Neuron (in vitro differentiated cells): ENCODE data around the gene ATOSA.

Source experiments
- H2AFZ ChIP-seq: one replicate; pipeline ENCODE4 v1.6.1; 2013; ENCODE audit warnings: low read depth, mild to moderate bottlenecking, inconsistent platforms, low read length, moderate library complexity
- H3K27me3 ChIP-seq: one replicate; pipeline ENCODE4 v1.6.1; 2013; ENCODE audit warnings: low read length; ENCODE audit not compliant: insufficient read depth
- H3K36me3 ChIP-seq: one replicate; pipeline ENCODE4 v1.6.1; 2013; ENCODE audit warnings: low read length; ENCODE audit not compliant: insufficient read depth
- H3K4me1 ChIP-seq: one replicate; pipeline ENCODE4 v1.6.1; 2013; ENCODE audit warnings: low read length; ENCODE audit not compliant: insufficient read depth
- H3K4me3 ChIP-seq: 2 replicates; pipeline ENCODE4 v1.5.1; 2013; ENCODE audit warnings: mild to moderate bottlenecking, low read length, moderate library complexity
- H3K9me3 ChIP-seq: one replicate; pipeline ENCODE4 v1.6.1; 2013; ENCODE audit warnings: low read length

ATOSA gene, protein sequence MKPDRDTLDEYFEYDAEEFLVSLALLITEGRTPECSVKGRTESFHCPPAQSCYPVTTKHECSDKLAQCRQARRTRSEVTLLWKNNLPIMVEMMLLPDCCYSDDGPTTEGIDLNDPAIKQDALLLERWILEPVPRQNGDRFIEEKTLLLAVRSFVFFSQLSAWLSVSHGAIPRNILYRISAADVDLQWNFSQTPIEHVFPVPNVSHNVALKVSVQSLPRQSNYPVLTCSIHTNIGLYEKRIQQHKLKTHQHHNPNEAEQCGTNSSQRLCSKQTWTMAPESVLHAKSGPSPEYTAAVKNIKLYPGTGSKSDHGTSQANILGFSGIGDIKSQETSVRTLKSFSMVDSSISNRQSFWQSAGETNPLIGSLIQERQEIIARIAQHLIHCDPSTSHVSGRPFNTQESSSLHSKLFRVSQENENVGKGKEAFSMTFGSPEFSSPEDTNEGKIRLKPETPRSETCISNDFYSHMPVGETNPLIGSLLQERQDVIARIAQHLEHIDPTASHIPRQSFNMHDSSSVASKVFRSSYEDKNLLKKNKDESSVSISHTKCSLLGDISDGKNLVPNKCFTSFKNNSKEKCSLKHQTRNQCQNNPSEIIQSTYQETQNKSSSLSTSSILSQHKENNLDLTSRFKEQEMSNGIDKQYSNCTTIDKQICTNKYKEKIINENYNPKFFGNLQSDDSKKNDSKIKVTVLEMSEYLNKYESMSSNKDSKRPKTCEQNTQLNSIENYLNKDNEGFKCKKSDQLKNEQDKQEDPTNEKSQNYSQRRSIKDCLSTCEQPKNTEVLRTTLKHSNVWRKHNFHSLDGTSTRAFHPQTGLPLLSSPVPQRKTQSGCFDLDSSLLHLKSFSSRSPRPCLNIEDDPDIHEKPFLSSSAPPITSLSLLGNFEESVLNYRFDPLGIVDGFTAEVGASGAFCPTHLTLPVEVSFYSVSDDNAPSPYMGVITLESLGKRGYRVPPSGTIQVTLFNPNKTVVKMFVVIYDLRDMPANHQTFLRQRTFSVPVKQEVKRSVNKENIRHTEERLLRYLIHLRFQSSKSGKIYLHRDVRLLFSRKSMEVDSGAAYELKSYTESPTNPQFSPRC

DNA sequence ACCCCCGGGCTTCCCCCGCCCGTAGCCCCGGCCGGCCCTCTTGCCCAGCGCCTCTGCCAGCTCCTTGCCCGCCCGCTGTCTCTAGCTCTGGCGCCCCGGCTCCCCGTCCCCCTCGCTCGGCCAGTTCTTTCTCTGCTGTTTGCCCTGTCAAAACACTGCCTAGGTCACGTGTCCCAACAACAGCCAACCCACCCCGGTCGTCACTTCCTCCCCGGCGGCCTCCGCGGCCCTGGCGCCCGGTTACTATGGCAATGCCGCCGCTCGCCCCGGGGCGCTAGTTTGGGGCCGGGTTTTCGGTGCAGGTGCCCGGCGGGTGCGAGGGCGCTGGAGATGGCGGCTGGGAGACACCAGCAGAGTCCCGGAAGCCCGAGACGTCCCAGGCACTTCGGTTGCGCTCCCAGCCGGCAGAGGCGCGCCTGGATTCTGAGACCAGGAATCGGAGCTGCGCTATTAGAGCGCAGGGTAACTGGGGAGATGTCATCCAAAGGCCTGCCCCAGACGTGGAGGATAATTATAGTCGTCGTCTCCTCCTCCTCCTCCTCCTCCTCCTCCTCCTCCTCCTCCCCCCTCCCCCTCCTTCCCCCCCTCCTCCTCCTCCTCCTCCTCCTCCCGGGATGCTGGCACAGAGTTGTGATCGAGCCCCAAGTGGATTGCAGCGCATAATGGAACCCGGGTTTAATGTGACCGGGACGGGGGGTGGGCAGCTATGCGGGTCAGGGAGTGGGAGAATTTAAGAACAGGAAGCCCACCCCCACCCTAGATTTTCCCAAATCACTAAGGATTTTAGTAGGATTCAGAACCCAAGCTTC, at the start of gene ATOSA:
ATOSA (minus strand) TSS at position 157 of the 809 bp plus-strand sequence. CDS start 1,367 bp downstream, outside the sequence.
- H2AFZ ChIP-seq: peak within 1 kb of the TSS; percentile 96
- H3K4me3 ChIP-seq: peak within 1 kb of the TSS; percentile 73
- no peaks in the 10 kb centered on the region for H3K9me3 ChIP-seq
- H3K36me3 ChIP-seq: no peaks in the 10 kb centered on the region
- H3K27me3 ChIP-seq: peaks cover 10% of the 10 kb centered on the region
- H3K4me1 ChIP-seq: peaks cover 19% of the 10 kb centered on the region

DNA sequence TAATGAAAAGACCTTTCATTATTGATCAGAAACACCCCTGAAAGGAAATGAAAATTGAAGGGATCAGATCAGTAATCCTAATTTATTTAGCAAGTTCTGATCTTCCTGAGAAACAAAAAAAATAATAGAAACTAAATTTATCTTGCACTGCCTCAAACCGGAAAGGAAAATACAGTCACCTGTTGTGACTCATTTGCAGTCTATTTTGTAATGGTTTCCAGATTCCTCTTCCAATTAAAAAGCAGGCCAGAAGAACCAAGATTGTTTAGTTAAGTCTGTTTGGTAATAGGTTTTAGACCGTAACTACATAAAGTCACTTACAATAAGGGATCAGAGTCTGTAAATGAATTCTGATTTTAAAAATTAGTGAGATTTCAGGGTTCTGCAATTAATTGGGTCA, 49.7 kb upstream of the ATOSA start:
- Histone ChIP-seq H3K4me1 (no peaks in the 10 kb centered on the region), H3K36me3 (no peaks in the 10 kb centered on the region), H3K4me3 (no peak overlapping the region), H3K27me3 (no peaks in the 10 kb centered on the region), H2AFZ (no peak overlapping the region), H3K9me3 (no peaks in the 10 kb centered on the region)

DNA sequence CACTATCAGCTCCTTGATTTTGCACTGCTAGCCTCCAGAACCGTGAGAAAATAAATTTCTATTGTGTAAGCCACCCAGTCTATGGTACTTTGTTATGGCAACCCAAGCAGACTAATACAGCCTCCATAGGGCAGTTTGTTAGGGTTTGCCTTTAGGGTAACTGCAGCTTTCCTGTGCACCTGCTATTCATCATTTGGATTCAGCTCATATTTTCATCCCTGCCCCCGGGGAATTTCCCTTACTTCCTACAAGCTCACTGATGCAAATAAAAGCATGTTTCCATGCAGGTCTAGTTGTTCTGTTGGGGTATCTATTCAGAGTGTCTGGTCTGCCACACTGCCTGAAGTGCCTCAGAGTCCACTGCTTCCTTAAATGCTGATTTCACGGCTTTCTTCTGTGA, 48.6 kb upstream of the ATOSA start:
- no peaks in the 10 kb centered on the region for H3K36me3 ChIP-seq

DNA sequence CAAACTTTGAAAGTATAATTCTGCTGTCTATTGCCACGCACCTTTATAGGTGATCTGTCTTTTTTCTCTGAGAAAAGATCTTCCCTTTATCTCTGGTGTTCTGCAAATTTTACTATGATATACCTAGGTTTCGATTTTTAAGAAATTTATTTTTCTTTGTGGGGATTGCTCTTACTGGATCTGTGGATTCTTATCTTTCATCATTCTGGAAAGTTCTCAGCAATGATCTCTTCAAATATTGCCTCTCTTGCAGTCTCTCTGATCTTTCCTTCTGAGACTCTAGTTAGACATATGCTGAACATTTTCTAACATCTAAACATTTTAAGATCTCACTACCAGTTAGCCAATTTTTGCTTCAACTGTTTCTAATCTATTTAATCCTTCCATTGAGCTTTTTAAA, 47.0 kb upstream of the ATOSA start:
- Histone ChIP-seq H3K27me3 (no peaks in the 10 kb centered on the region), H3K9me3 (no peaks in the 10 kb centered on the region), H3K4me3 (no peak overlapping the region), H3K36me3 (no peaks in the 10 kb centered on the region), H3K4me1 (no peaks in the 10 kb centered on the region), H2AFZ (no peak overlapping the region)

More for the DNA sequence above, 48.6 kb upstream of the ATOSA start:
- Histone ChIP-seq H2AFZ (no peak overlapping the region), H3K27me3 (no peaks in the 10 kb centered on the region), H3K4me1 (no peaks in the 10 kb centered on the region), H3K9me3 (no peaks in the 10 kb centered on the region), H3K4me3 (no peak overlapping the region)

DNA sequence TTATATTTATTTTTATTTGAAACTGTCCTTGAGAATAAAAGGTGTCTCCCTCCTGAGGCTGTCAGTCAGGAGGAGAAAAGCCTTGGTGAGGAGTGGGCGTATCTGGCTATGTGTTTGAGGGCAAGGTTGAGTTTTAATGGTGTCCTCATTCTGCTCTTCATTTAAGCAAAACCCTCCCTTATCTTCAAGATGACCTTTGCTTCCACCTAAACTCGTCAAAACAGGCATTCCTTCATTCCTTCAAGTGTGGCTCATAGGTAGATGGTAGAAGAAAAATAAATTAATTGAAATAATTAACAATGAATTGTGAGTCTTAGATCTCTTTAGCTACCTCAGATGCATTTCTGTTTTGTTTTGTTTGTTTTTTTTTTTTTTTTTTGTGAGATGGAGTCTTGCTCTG, 39.4 kb upstream of the ATOSA start:
- Histone ChIP-seq H3K9me3 (no peaks in the 10 kb centered on the region), H3K27me3 (no peaks in the 10 kb centered on the region), H3K4me3 (no peak overlapping the region), H2AFZ (no peak overlapping the region), H3K4me1 (no peaks in the 10 kb centered on the region), H3K36me3 (no peaks in the 10 kb centered on the region)

DNA sequence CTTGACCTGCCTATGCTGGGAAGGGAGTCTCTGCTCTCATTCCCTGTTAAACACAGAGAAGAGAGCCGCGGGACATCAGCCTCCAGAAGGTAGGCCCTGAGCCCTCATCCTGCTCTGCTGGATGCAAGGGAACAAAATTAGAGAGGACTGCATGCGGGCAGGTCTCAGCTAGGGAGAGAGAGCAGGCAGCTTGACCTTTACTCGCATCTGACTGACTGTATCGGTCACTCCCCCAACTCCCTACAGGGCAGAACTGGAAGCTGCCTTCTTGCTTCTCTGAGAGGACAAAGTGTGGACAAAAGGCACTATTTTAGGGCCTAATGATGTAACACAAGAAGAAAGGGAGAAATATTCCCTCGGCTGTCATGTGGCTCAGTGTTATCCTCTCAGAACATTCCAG, 38.7 kb upstream of the ATOSA start:
- no peaks in the 10 kb centered on the region for H3K4me1 ChIP-seq
- no peaks in the 10 kb centered on the region for H3K36me3 ChIP-seq
- no peaks in the 10 kb centered on the region for H3K27me3 ChIP-seq
- H3K4me3 ChIP-seq: no peak overlapping the region
- no peak overlapping the region for H2AFZ ChIP-seq
- no peaks in the 10 kb centered on the region for H3K9me3 ChIP-seq

DNA sequence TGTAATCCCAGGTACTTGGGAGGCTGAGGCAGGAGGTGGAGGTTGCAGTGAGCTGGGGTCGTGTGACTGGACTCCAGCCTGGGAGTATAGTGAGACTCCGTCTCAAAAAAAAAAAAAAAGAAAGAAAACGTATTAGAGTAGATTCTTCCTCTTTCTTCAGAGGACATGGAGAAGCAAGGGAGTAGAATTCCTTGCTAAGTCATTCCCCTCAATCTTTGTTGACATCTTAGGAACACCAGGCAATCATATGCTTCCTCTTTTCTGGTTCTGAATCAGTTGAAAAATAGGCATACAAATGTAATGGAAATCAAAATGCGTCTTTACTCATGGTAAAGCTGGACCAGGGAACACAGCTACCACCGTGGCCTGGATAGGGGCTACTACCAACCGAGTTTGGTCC, 38.3 kb upstream of the ATOSA start:
- no peaks in the 10 kb centered on the region for H3K27me3 ChIP-seq
- H3K9me3 ChIP-seq: no peaks in the 10 kb centered on the region
- no peak overlapping the region for H2AFZ ChIP-seq
- no peaks in the 10 kb centered on the region for H3K36me3 ChIP-seq
- H3K4me3 ChIP-seq: no peak overlapping the region
- no peaks in the 10 kb centered on the region for H3K4me1 ChIP-seq

DNA sequence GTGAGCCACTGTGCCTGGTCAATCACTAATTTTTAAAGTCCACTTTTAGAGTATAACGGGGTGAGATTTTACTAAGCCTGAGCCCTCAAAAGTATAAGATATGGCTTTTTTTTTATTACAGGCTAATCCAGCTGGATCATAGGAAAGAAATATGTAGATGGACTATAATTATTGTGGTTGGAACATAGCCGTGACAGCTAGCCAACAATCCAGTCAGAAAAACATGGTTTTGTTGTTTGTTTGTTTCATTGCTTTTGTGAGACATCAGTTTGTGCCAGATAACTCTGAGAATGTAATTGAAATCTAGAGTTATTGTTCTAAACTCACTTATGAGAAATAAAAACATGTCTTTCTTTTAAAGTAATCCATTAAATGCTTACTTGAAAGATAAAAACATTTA, 37.3 kb upstream of the ATOSA start:
- Histone ChIP-seq H3K36me3 (no peaks in the 10 kb centered on the region), H3K27me3 (no peaks in the 10 kb centered on the region), H3K4me1 (peaks cover 2% of the 10 kb centered on the region), H2AFZ (no peak overlapping the region), H3K4me3 (no peak overlapping the region), H3K9me3 (no peaks in the 10 kb centered on the region)

DNA sequence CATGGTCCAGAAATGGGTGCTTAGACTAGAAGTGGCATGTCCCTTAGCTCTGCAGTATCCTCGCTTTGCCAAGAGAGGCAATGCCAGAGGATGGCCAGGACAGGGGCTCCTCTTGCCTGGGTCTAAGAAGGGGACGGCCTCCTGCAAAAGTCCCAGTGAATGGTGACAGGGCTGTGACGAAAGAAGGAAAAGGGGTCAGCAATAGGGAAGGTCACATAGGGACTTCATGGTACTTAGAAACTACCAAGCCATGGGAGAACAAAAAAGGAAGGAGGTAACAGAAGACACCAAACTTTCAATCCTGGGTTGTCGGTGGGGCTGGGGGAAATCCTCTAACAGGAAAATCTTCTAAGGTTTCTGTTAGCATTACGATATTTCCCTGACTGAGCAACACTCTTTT, 36.2 kb upstream of the ATOSA start:
- peaks cover 9% of the 10 kb centered on the region for H3K4me1 ChIP-seq
- no peaks in the 10 kb centered on the region for H3K9me3 ChIP-seq
- H2AFZ ChIP-seq: no peak overlapping the region
- no peak overlapping the region for H3K4me3 ChIP-seq
- H3K36me3 ChIP-seq: no peaks in the 10 kb centered on the region
- no peaks in the 10 kb centered on the region for H3K27me3 ChIP-seq

DNA sequence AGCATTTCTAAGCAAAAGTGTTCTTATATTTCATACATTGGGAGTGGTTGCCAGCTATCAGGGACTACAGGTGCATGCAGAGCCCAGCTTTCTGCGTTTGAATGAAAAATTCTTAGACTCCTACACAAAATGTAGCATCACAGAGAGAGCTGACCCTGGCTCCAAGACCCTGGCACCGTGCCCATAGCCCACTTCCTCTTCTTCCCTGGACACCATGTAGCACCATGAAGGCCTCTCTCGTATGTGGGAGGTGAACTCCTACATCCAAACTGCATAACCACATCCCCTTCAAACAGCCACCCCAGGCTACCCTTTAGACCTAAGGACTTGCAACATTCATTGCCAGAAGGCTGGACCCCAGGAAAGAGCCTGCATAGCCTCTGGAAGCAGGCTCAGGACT, 35.8 kb upstream of the ATOSA start:
- no peak overlapping the region for H3K4me3 ChIP-seq
- H3K4me1 ChIP-seq: peaks cover 9% of the 10 kb centered on the region
- no peak overlapping the region for H2AFZ ChIP-seq
- H3K9me3 ChIP-seq: no peaks in the 10 kb centered on the region
- no peaks in the 10 kb centered on the region for H3K36me3 ChIP-seq
- no peaks in the 10 kb centered on the region for H3K27me3 ChIP-seq

DNA sequence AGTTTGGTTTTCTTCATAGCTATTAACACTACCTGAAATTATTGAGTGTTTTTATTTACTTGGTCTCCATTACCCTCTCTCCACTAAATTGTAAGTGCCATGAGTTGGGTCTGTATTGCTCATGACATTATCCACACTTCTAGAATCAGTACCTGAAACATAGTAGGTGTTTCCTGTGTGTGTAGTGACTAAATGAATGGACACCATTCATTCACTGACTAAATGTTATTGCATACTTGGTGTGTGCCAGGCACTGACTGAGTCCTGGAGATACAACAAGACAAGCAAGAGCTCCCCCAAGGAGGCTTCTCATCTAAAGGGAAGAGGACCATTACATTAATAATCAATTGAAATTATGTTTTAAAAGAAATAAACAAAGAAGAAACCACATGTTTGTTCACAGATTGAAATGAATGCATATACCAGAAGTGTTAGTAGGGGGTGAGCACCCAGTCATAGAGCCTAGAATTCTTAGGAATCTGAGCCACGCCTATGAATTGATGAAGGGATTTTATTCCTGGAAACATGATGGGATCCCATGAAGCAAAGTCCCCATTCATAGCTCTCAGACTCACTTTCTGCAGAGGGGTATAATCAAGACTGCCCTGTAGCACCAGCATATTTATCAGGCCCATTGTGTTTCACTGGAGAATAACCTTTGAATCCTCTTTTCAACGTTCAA, 31.7 kb upstream of the ATOSA start:
- Histone ChIP-seq H3K27me3 (no peaks in the 10 kb centered on the region), H3K4me1 (peaks cover 9% of the 10 kb centered on the region), H3K4me3 (no peak overlapping the region), H3K9me3 (no peaks in the 10 kb centered on the region), H3K36me3 (no peaks in the 10 kb centered on the region), H2AFZ (no peak overlapping the region)

DNA sequence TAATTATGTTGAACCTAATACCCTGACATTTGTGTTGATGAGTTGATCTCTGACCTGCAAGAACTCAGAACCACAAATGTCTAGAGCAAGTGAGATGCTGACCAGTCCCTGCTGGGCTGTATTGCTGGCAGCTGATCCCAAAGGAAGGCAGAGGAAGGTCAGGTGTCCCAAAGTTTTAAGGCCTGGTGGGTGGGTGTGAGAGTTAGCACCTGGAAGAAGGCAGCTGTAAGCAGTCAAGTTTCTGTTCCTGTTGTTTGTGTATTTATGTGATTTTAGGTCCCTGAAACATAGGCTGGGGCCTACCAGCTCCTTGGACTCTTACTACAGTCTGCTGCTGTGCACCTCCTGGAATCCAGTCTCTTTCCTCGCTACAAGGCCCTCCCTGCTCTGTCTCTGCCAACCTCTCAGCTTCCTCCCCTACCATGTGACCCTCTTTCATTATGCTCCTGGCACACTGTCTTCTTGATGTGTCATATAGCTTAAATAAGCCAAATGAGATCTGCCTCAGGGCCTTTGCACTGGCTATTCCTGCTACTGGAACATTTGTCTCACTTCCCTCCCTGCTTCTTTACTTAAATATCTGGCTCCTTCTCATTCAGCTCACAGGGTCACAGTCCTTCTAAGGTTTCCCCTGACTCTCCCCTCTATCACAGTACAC, 31.0 kb upstream of the ATOSA start:
- Histone ChIP-seq H3K27me3 (no peaks in the 10 kb centered on the region), H2AFZ (no peak overlapping the region), H3K4me3 (no peak overlapping the region), H3K9me3 (no peaks in the 10 kb centered on the region), H3K36me3 (no peaks in the 10 kb centered on the region), H3K4me1 (peaks cover 9% of the 10 kb centered on the region)
